HG02610 (cell line): ENCODE results near the gene APOBEC3B.
A peak's percentile ranks its signal among the peaks of the same experiment; 100 is the strongest.
"Not testable (repeated sequence)": the region's sequence is repeated elsewhere in the genome, so short reads cannot be mapped to it uniquely, and the experiment has no call there.

ENCODE experiments used
- ATAC-seq: cut with Tn5 transposase; IDR thresholded peaks from one replicate; pipeline ENCODE4 v1.9.1; 2021; ENCODE audit warnings: mild to moderate bottlenecking, moderate library complexity; ENCODE audit not compliant: unreplicated experiment

APOBEC3B gene

GRCh38 chr22:38981992-38982927 lies at the start of gene APOBEC3B:
Gene APOBEC3B, plus strand, starts transcription at chr22:38982347. Its CDS starts 107 bp downstream, at chr22:38982454.
- ATAC-seq, result peak; percentile 60

- no peak for ATAC-seq
Measured at GRCh38 chr22:38935023-38935422, 47.1 kb upstream of the APOBEC3B start.

- ATAC-seq, result no peak
Measured at GRCh38 chr22:38935616-38936015, 46.5 kb upstream of the APOBEC3B start.

GRCh38 chr22:38936562-38936961 lies 45.6 kb upstream of the APOBEC3B start:
- ATAC-seq, result no peak

GRCh38 chr22:38937036-38937435 lies 45.1 kb upstream of the APOBEC3B start:
- ATAC-seq, result no peak

- no peak for ATAC-seq
Measured at GRCh38 chr22:38937541-38937940, 44.6 kb upstream of the APOBEC3B start.

- ATAC-seq, result no peak
Measured at GRCh38 chr22:38938221-38938620, 43.9 kb upstream of the APOBEC3B start.

- no peak for ATAC-seq
Measured at GRCh38 chr22:38938925-38939324, 43.2 kb upstream of the APOBEC3B start.

GRCh38 chr22:38940811-38941384 lies 41.2 kb upstream of the APOBEC3B start:
- ATAC-seq, result no peak

- ATAC-seq, result peak; percentile 69
Measured at GRCh38 chr22:38941488-38941987, 40.6 kb upstream of the APOBEC3B start.

GRCh38 chr22:38942702-38943101 lies 39.4 kb upstream of the APOBEC3B start:
- ATAC-seq, result no peak

- no peak for ATAC-seq
Measured at GRCh38 chr22:38943201-38943600, 38.9 kb upstream of the APOBEC3B start.

GRCh38 chr22:38943882-38944281 lies 38.3 kb upstream of the APOBEC3B start:
- ATAC-seq, result no peak

GRCh38 chr22:38944653-38945052 lies 37.5 kb upstream of the APOBEC3B start:
- no peak for ATAC-seq

GRCh38 chr22:38945706-38946338 lies 36.3 kb upstream of the APOBEC3B start:
- not testable (repeated sequence) for ATAC-seq

- ATAC-seq, result no peak
Measured at GRCh38 chr22:38946771-38947170, 35.4 kb upstream of the APOBEC3B start.

GRCh38 chr22:38947321-38948140 lies 34.6 kb upstream of the APOBEC3B start:
- no peak for ATAC-seq

GRCh38 chr22:38948181-38948940 lies 33.8 kb upstream of the APOBEC3B start:
- no peak for ATAC-seq

- no peak for ATAC-seq
Measured at GRCh38 chr22:38949889-38950405, 32.2 kb upstream of the APOBEC3B start.
